Measurements from ENCODE around the gene EME1.

Gene EME1

GRCh38 chr17:50364061-50364458 is 9.0 kb upstream of the EME1 start:
- no peak for DNase-seq

GRCh38 chr17:50364715-50365114 is 8.3 kb upstream of the EME1 start:
- no peak for DNase-seq

GRCh38 chr17:50365165-50365564 is 7.9 kb upstream of the EME1 start:
- no peak for DNase-seq

- no peak for DNase-seq
Observed at GRCh38 chr17:50365649-50366393, 7.2 kb upstream of the EME1 start.

- DNase-seq, result no peak
Observed at GRCh38 chr17:50367401-50367800, 5.6 kb upstream of the EME1 start.

GRCh38 chr17:50370052-50370451 is 3.0 kb upstream of the EME1 start:
- no peak for DNase-seq

GRCh38 chr17:50371526-50371925 is 1.5 kb upstream of the EME1 start:
- no peak for DNase-seq

GRCh38 chr17:50372222-50372757 is 739 bp upstream of the EME1 start:
- DNase-seq, result no peak

GRCh38 chr17:50373705-50374104 is 676 bp downstream of the EME1 start:
- no peak for DNase-seq

- DNase-seq, result no peak
Observed at GRCh38 chr17:50375858-50376538, 3.0 kb downstream of the EME1 start.

GRCh38 chr17:50379351-50380132 is 6.5 kb downstream of the EME1 start:
- no peak for DNase-seq

GRCh38 chr17:50380369-50381259 is 7.6 kb downstream of the EME1 start:
- DNase-seq, result no peak

GRCh38 chr17:50381260-50381815 is 8.3 kb downstream of the EME1 start:
- DNase-seq, result no peak

- DNase-seq, result no peak
Observed at GRCh38 chr17:50381920-50382319, 8.9 kb downstream of the EME1 start.

GRCh38 chr17:50382931-50383330 is 9.9 kb downstream of the EME1 start:
- no peak for DNase-seq

- DNase-seq, result no peak
Observed at GRCh38 chr17:50386510-50386909, 13.5 kb downstream of the EME1 start.

- no peak for DNase-seq
Observed at GRCh38 chr17:50388728-50389127, 15.7 kb downstream of the EME1 start.

GRCh38 chr17:50389534-50389933 is 16.5 kb downstream of the EME1 start:
- DNase-seq, result no peak

GRCh38 chr17:50392621-50393020 is 19.6 kb downstream of the EME1 start:
- DNase-seq, result no peak

GRCh38 chr17:50393700-50394099 is 20.7 kb downstream of the EME1 start:
- DNase-seq, result no peak

- DNase-seq, result no peak
Observed at GRCh38 chr17:50394711-50395110, 21.7 kb downstream of the EME1 start.
